ENCODE results near the gene SAMD11.

Gene SAMD11

DNA sequence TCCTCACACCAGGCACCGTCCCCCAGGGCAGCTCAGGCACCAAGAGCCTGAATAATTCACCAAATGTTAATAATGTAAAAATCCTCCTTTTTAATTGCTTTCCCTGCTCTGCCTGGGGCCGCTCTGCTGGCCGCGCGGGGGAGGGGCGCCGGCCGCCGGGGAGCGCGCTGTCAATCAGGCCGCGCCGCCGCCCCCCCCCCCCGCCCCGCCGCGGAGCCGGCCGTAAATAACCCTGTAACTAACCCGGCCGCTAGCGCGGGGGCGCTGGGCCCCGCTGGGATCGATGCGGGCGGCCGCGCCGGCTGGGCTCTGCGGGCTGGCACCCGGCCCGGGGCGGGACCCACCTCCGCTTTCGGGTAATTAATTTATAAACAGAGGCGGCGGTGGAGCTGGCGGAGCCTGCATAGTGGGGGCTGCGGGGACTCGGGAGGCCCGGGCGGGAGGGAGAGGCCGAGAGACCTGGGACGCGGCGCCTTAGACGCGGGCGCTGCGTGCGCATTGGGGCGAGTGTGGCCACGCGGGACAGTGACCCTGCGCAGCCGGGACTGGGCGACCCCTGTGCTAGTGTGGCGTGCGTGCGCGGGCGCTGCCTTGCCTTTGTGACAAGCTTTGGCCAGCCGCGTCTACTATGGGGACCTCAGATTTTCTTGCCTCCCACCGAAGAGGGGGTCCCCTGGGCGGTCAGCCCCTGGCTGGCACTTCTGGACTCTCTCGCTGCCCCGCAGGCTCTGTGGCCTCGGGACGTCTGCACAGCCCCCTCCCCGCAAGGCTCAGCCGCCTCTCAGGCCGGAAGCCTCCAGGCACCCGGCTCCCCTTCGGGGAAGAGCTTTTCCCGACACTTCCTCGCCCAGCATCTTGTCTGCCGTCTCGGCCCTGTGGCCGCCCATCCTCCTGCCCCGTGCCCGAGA lies 16.6 kb downstream of the SAMD11 start:
- TF ChIP-seq, protein P1, sequence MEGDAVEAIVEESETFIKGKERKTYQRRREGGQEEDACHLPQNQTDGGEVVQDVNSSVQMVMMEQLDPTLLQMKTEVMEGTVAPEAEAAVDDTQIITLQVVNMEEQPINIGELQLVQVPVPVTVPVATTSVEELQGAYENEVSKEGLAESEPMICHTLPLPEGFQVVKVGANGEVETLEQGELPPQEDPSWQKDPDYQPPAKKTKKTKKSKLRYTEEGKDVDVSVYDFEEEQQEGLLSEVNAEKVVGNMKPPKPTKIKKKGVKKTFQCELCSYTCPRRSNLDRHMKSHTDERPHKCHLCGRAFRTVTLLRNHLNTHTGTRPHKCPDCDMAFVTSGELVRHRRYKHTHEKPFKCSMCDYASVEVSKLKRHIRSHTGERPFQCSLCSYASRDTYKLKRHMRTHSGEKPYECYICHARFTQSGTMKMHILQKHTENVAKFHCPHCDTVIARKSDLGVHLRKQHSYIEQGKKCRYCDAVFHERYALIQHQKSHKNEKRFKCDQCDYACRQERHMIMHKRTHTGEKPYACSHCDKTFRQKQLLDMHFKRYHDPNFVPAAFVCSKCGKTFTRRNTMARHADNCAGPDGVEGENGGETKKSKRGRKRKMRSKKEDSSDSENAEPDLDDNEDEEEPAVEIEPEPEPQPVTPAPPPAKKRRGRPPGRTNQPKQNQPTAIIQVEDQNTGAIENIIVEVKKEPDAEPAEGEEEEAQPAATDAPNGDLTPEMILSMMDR (conservative IDR thresholded peaks at IDR 0.05) = peak; percentile 29
- peak overlapping the region; percentile 91 for H3K27ac ChIP-seq

DNA sequence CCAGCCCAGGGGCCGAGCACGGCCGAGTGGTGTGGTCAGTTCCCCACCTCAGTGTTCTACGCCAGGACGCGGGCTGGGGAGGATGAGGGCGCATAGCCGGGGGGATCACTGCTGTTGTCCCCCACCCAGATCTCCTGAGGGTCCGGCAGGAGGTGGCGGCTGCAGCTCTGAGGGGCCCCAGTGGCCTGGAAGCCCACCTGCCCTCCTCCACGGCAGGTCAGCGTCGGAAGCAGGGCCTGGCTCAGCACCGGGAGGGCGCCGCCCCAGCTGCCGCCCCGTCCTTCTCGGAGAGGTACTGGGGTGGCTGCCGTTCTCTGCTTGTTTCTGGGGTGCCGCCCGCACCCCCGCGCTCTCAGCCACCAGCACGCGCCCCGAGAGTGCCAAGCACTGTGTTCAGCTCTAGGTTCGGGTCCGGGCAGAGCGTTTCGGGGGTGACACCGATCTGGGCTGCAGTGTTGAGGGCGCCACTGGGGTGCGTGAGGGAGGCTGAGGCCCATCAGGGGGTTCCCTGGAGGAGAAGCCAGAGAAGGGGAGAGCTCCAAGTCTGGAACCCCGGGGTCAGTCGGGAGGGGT lies 17.4 kb downstream of the SAMD11 start:
- H3K27ac ChIP-seq = peak overlapping the region; percentile 91
- TF ChIP-seq, protein P1 (conservative IDR thresholded peaks at IDR 0.05) = no peak

DNA sequence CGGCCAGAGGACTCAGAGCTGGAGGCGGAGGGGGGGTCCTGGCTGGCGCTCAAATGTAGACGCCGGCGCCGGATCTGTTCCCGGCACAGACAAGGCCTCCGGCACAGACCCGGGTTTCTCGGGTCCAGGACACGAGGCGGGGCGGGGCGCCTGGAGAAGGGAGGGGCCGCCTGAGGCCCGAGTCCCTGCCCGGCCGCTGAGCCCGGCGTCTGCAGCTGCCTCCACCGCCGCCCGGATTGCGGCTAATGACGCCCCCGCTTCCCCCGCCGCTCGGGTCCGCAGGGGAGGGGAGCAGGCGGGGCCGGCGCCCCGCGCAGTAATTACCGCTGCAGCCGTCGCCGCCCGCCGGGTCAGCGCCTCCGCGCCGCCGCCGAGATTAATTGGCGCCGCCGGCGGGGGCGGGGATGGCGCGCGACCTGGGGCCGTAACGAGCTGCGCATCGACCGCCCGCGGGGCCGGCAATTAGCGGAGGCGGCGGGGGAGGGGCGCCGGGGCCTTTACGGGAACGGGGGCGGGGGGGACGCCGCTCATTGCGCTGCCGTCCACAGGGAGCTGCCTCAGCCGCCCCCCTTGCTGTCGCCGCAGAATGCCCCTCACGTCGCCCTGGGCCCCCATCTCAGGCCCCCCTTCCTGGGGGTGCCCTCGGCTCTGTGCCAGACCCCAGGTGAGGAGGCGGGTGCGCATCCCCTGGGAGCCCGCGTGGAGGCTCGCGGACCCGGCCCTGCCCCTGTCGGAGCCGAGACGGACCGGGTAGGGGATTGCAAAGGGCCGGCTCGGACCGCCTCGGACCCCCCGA lies 18.1 kb downstream of the SAMD11 start:
- TF ChIP-seq, protein P1 (conservative IDR thresholded peaks at IDR 0.05) = no peak
- H3K27ac ChIP-seq = peak overlapping the region; percentile 91

DNA sequence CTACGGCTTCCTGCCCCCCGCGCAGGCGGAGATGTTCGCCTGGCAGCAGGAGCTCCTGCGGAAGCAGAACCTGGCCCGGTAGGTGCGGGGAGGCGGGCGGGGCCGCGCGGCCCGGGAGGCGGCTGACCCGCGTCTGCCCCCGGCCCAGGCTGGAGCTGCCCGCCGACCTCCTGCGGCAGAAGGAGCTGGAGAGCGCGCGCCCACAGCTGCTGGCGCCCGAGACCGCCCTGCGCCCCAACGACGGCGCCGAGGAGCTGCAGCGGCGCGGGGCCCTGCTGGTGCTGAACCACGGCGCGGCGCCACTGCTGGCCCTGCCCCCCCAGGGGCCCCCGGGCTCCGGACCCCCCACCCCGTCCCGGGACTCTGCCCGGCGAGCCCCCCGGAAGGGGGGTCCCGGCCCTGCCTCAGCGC lies 18.7 kb downstream of the SAMD11 start:
- TF ChIP-seq, protein P1 (conservative IDR thresholded peaks at IDR 0.05) = no peak
- H3K27ac ChIP-seq = peak overlapping the region; percentile 91

DNA sequence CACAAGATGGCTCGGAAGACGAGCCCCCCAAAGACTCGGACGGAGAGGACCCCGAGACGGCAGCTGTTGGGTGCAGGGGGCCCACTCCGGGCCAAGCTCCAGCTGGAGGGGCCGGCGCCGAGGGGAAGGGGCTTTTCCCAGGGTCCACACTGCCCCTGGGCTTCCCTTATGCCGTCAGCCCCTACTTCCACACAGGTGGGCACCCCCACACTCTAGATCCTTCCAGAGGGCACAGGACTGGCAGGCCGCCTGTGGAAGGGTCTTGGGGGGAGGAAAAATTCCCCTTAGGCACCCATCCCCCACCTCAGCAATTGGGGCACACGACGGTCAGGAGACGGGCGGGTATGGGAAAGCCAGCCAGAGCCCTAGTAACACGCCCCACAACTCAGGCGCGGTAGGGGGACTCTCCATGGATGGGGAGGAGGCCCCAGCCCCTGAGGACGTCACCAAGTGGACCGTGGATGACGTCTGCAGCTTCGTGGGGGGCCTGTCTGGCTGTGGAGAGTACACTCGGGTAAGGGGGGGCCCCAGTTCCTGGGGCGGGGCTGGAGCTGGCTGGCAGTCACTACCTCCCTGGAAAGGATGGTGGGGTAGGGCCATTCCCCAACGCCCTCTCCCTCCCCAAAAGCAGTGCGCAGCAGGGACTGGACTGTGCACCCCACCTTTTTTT lies 19.3 kb downstream of the SAMD11 start:
- TF ChIP-seq, protein P1 (conservative IDR thresholded peaks at IDR 0.05) = no peak

DNA sequence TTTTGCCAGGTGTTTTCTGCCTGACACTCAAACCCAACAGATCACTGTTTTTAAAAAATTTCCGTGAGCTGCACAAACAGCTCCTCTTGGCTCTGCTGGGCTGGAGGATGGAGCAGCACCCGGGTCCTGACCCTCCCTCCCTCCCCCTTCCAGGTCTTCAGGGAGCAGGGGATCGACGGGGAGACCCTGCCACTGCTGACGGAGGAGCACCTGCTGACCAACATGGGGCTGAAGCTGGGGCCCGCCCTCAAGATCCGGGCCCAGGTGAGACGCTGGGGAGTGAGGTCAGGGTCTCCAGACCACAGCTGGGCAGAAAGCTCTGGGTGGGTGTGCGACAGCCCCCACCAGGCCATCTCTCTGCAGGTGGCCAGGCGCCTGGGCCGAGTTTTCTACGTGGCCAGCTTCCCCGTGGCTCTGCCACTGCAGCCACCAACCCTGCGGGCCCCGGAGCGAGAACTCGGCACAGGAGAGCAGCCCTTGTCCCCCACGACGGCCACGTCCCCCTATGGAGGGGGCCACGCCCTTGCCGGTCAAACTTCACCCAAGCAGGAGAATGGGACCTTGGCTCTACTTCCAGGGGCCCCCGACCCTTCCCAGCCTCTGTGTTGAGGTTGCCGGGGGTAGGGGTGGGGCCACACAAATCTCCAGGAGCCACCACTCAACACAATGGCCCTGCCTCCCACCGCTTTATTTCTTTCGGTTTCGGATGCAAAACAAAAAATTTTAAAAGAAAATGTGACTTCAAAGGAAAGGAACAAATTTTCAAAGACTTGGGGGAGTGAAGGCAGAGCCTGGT lies 20.0 kb downstream of the SAMD11 start:
- peak overlapping the region; percentile 91 for H3K27ac ChIP-seq
- TF ChIP-seq, protein P1 (conservative IDR thresholded peaks at IDR 0.05) = no peak

More for the DNA sequence above, 19.3 kb downstream of the SAMD11 start:
- peak overlapping the region; percentile 91 for H3K27ac ChIP-seq

All from VCaP (cell line).